K562 (cell line): ENCODE results near the gene STX7. TPM values are rescaled to one million over a fixed set of nuclear protein-coding genes. Genes with fewer than 3 reads are reported as not detected.

Experiments used
- ATAC-seq: fragments of 200-7000 bp; cut with Tn5 transposase; 3 replicates; pipeline ENCODE4 v1.9.1; 2020; ENCODE audit warnings: moderate library complexity
- BruUV-seq: library from RNA; stranded (reverse); fragments of 400-500 nt; replicated peaks from 2 replicates; lab custom pipeline; 2021; lab: Mats Ljungman, UMichigan
- CTCF ChIA-PET: fragments of 300-600 bp; formaldehyde crosslinking; extraction: SDS; loops from one replicate; lab custom pipeline; 2021; ENCODE audit warnings: low intra/inter-chr PET ratio; lab: Yijun Ruan, JAX
- POLR2A ChIA-PET: fragments of 300-600, 350-650 bp; sonication (Branson Sonifier 250); formaldehyde crosslinking; extraction: SDS; loops from one replicate; lab custom pipeline; 2021; ENCODE audit warnings: antibody characterized with exemption, inconsistent platforms; lab: Yijun Ruan, JAX
- DNase-seq, 4 experiments: peaks; one replicate each; pipeline versions ENCODE4 v3.0.0 to v3.0.0-alpha.2; 2011 to 2018; ENCODE audit warnings: low spot score in 3 of 4, mixed read lengths in 3 of 4; ENCODE audit errors: extremely low read depth in 1 of 4
- FAIRE-seq: peaks from 2 replicates; lab custom pipeline; 2011; peaks lifted over from hg19 to GRCh38; lab: Jason Lieb, UNC
- H2AFZ ChIP-seq: 2 replicates; pipeline ENCODE4 v1.6.0; 2011; ENCODE audit warnings: low read depth, low read length, control low read depth, inconsistent platforms
- H3K27ac ChIP-seq: fragments of 200-600 bp; 3 replicates; pipeline ENCODE4 v1.8.0; 2011; ENCODE audit warnings: low read depth, mild to moderate bottlenecking, control low read depth, inconsistent platforms, low read length, moderate library complexity, mixed read lengths; ENCODE audit errors: extremely low read depth
- H3K27me3 ChIP-seq, 2 experiments: fragments of 300-600 bp in 1 of 2; 2 replicates in 1 of 2; 3 replicates in 1 of 2; pipeline versions ENCODE4 v1.6.0 to v1.8.0; 2011; ENCODE audit warnings: inconsistent platforms in 2 of 2, low read length in 2 of 2, mild to moderate bottlenecking in 1 of 2, mixed read lengths in 1 of 2, moderate library complexity in 1 of 2; ENCODE audit not compliant: control insufficient read depth in 2 of 2, insufficient read depth in 2 of 2
- H3K36me3 ChIP-seq: fragments of 300-600 bp; 3 replicates; pipeline ENCODE4 v1.8.0; 2011; ENCODE audit warnings: mild to moderate bottlenecking, low read length, inconsistent platforms; ENCODE audit not compliant: control insufficient read depth, insufficient read depth
- H3K4me1 ChIP-seq, 2 experiments: fragments of 200-600 bp in 1 of 2; replicated peaks in 1 of 2; 2 replicates in 1 of 2; 3 replicates in 1 of 2; pipeline versions ENCODE4 v1.5.1 to v1.8.0; 2011; ENCODE audit warnings: inconsistent platforms in 2 of 2, low read length in 2 of 2, mild to moderate bottlenecking in 1 of 2, mixed read lengths in 1 of 2, moderate library complexity in 1 of 2; ENCODE audit not compliant: control insufficient read depth in 2 of 2, insufficient read depth in 2 of 2
- H3K4me2 ChIP-seq: 2 replicates; pipeline ENCODE4 v1.6.1; 2011; ENCODE audit warnings: low read length, control low read depth, inconsistent platforms, mixed read lengths; ENCODE audit not compliant: insufficient read depth
- H3K4me3 ChIP-seq: fragments of 200-600 bp; sonication (generic), shearing (Covaris generic); 2 replicates; pipeline ENCODE4 v1.5.1; 2016; ENCODE audit warnings: control low read depth, inconsistent platforms
- H3K79me2 ChIP-seq: fragments of 200-600 bp; 3 replicates; pipeline ENCODE4 v1.8.0; 2011; ENCODE audit warnings: low read length, inconsistent platforms; ENCODE audit not compliant: control insufficient read depth, insufficient read depth
- H3K9ac ChIP-seq, 2 experiments: 2 replicates each; pipeline versions ENCODE4 v1.6.0 to v1.6.1; 2011; ENCODE audit warnings: low read depth in 2 of 2, low read length in 2 of 2, control low read depth in 1 of 2, inconsistent platforms in 1 of 2, mild to moderate bottlenecking in 1 of 2, mixed read lengths in 1 of 2; ENCODE audit not compliant: insufficient read depth in 1 of 2
- H3K9me1 ChIP-seq: one replicate; pipeline ENCODE4 v1.6.0; 2011; ENCODE audit warnings: inconsistent platforms, mild to moderate bottlenecking, low read length, moderate library complexity; ENCODE audit not compliant: control insufficient read depth, insufficient read depth
- H3K9me3 ChIP-seq: replicated peaks from 2 replicates; pipeline ENCODE4 v1.5.1; 2011; ENCODE audit warnings: low read depth, low read length, inconsistent platforms; ENCODE audit not compliant: control insufficient read depth, insufficient read depth
- H4K20me1 ChIP-seq: replicated peaks from 2 replicates; pipeline ENCODE4 v1.6.1; 2011; ENCODE audit warnings: low read length, inconsistent platforms, mixed read lengths; ENCODE audit not compliant: control insufficient read depth, insufficient read depth
- HNRNPH1 ChIP-seq: fragments of 200-400 bp; formaldehyde crosslinking; optimal IDR thresholded peaks from 2 replicates; pipeline ENCODE3; 2017; ENCODE audit warnings: low read depth, mild to moderate bottlenecking, low read length, moderate library complexity
- NR0B1 ChIP-seq: fragments of 450-650 bp; IDR thresholded peaks from one replicate; pipeline ENCODE4 v1.6.1; 2018; ENCODE audit warnings: mild to moderate bottlenecking, moderate library complexity; ENCODE audit not compliant: partially characterized antibody
- ZNF511 ChIP-seq: sonication (generic); formaldehyde crosslinking; IDR thresholded peaks from 2 replicates; pipeline ENCODE4 v1.8.0; 2022; ENCODE audit warnings: mild to moderate bottlenecking, missing genetic modification reagents
- ZNF717 ChIP-seq: fragments of 250-450 bp; sonication (Bioruptor Pico); IDR thresholded peaks from 2 replicates; pipeline ENCODE4 v1.5.0; 2021
- WGBS: fragments of 100-300 bp; shearing (Covaris generic); methylation state at CpG from one replicate; pipeline ENCODE4 v1.1.6; 2016; ENCODE audit warnings: low coverage, mixed read lengths; ENCODE audit not compliant: insufficient coverage; ENCODE audit errors: missing lambda C conversion rate; 5-methylcytosine and 5-hydroxymethylcytosine counted together
- in situ Hi-C: fragments of 300-500 bp; cut with MboI; formaldehyde crosslinking; loops from 4 replicates; pipeline ENCODE4 v1.15.0; 2018; ENCODE audit warnings: inconsistent platforms, mixed read lengths
- intact Hi-C: fragments of 100-400 bp; cut with micrococcal nuclease; formaldehyde crosslinking; loops from 2 replicates; pipeline ENCODE4 v1.14.2; 2022
- polyA plus RNA-seq, 8 experiments: library from polyadenylated mRNA; depleted of rRNA in 4 of 8; stranded (reverse) in 5 of 8; unstranded in 3 of 8; fragments of >200 nt; fragmentation: Nextera tagmentation in 2 of 8; fragmentation: Illumina TruSeq in 1 of 8; extraction: Ambion mirVana in 2 of 8; extraction: Trizol in 1 of 8; gene quantifications; 2 replicates each; pipeline versions ENCODE4 v1.2.1 to v1.2.3, GENCODE V29; 2011 to 2014; ENCODE audit warnings: inconsistent platforms in 1 of 8, missing spikeins in 1 of 8
- total RNA-seq, 7 experiments: library from RNA; depleted of rRNA in 6 of 7; stranded (reverse); fragments of >200 nt in 6 of 7; fragmentation: Illumina TruSeq in 2 of 7; extraction: Trizol in 2 of 7; gene quantifications; 2 replicates each; pipeline versions ENCODE4 v1.2.1 to v1.2.3, GENCODE V29; 2011 to 2021; ENCODE audit warnings: low replicate concordance in 1 of 7
- TF ChIP-seq, protein P1 (sequence below): fragments of 450-650 bp; formaldehyde crosslinking; conservative IDR thresholded peaks from 2 replicates; pipeline ENCODE4 v1.4.0; 2022; ENCODE audit warnings: mild to moderate bottlenecking, missing genetic modification characterization

Gene STX7
- total and polyA plus RNA-seq, 9 of the 15 experiments (the other 6 are each of a cell fraction or from before 2014, with no cell fraction given), result 13.0 to 34.4 (median 25.3) TPM

DNA sequence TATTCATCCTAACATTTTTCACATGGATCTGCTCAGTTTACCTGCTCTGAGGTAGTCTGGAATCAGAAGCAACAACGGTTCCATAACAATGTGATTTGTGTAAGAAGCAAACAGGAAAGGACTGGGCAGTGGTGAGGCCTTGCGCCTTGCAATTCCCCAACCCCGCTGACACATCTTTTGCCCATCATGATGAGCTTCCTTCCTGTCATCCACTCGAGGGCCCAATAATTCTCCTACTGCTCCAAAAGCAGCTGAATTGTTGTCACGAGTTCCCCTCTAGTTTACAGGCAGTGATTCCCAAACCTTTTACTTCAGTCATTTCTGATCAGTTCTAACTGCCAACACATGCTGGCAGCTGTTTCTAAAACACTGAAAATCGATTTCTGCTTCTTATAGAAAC is 22.9 kb downstream of the STX7 start (continued):
- no peak for TF ChIP-seq ZNF511 (CRISPR knock-in tag)
- no peak for TF ChIP-seq NR0B1
- no peak for TF ChIP-seq ZNF717 (CRISPR knock-in tag)

GRCh38 chr6:132489376-132489775 is 23.5 kb downstream of the STX7 start:
- POLR2A ChIA-PET, result no interaction called here
- no peak for ATAC-seq
- no peak overlapping the region for H3K4me3 ChIP-seq
- no peaks in the 10 kb centered on the region for H3K9me3 ChIP-seq
- H2AFZ ChIP-seq, result no peak overlapping the region
- no peaks in the 10 kb centered on the region for H3K9me1 ChIP-seq
- H4K20me1 ChIP-seq, result 0 out of 2 replicates have a peak, but pooled peaks cover 4% of the 10 kb centered on the region
- WGBS, result 81% methylated on average over 4 of the region's 4 CpGs
- TF ChIP-seq HNRNPH1, result no peak
- TF ChIP-seq, protein P1, sequence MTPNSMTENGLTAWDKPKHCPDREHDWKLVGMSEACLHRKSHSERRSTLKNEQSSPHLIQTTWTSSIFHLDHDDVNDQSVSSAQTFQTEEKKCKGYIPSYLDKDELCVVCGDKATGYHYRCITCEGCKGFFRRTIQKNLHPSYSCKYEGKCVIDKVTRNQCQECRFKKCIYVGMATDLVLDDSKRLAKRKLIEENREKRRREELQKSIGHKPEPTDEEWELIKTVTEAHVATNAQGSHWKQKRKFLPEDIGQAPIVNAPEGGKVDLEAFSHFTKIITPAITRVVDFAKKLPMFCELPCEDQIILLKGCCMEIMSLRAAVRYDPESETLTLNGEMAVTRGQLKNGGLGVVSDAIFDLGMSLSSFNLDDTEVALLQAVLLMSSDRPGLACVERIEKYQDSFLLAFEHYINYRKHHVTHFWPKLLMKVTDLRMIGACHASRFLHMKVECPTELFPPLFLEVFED (CRISPR knock-in tag), result no peak
- H3K4me2 ChIP-seq, result no peak overlapping the region
- no peak for FAIRE-seq
- H3K79me2 ChIP-seq, result peaks cover 21% of the 10 kb centered on the region
- no peak overlapping the region for H3K27ac ChIP-seq
- intact Hi-C loops (loop anchor here (10.0 kb wide), 1 partner anchor 565 kb away; no protein-coding TSS in a partner anchor), in situ Hi-C loops (loop anchor here (10.0 kb wide), 1 partner anchor 185 kb away; no protein-coding TSS in a partner anchor)
- DNase-seq, result no peak
- no TSS peak for BruUV-seq
- no peak overlapping the region for H3K9ac ChIP-seq
- no peaks in the 10 kb centered on the region for H3K27me3 ChIP-seq
- no peaks in the 10 kb centered on the region; the same call in 2 of the 3 replicates for H3K36me3 ChIP-seq
- CTCF ChIA-PET, result no interaction called here
- H3K4me1 ChIP-seq, result peaks cover 6 to 7% of the 10 kb centered on the region in 2 experiments; a peak in 2 of 5 replicates
